ENCODE results near the gene VAMP2.

Gene VAMP2

DNA sequence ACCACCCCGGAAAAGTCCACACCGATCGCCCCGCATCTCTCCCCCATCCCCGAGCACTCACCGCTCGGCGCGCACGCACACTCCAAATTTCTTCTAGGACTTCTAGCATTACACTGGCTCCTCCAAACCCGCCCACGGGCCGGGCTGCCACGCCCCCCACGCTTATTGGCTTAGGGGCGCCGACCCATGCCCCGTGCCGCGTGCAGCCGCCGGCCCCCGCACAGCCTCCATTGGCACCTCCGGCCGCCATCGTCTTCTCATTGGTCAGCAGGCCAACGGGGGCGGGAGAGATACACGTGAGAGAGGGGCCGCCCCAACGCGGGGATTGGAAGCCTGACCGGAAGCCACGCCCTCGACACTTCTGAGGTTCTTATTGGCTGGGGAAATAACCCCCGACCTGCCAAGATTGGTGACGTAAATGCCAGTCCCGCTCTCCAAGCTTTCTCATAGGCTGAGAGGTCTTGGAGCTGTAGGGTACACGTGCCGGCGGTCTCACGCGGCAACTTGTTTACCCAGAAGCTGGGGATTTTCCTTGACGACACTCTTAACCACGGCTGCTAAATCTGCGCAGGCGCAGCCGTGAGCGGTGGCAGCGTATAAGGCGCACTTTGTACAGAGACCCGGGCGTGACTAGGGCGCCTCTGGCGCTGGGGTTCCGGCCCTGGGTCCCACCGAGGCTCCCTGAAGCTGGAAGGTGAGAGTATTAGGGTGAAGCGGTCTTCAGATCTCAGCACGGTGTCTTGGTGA lies 6.3 kb downstream of the VAMP2 start:
- peak; percentile 97 for DNase-seq (ENCODE audit: low spot score)
- TF ChIP-seq, protein P1, sequence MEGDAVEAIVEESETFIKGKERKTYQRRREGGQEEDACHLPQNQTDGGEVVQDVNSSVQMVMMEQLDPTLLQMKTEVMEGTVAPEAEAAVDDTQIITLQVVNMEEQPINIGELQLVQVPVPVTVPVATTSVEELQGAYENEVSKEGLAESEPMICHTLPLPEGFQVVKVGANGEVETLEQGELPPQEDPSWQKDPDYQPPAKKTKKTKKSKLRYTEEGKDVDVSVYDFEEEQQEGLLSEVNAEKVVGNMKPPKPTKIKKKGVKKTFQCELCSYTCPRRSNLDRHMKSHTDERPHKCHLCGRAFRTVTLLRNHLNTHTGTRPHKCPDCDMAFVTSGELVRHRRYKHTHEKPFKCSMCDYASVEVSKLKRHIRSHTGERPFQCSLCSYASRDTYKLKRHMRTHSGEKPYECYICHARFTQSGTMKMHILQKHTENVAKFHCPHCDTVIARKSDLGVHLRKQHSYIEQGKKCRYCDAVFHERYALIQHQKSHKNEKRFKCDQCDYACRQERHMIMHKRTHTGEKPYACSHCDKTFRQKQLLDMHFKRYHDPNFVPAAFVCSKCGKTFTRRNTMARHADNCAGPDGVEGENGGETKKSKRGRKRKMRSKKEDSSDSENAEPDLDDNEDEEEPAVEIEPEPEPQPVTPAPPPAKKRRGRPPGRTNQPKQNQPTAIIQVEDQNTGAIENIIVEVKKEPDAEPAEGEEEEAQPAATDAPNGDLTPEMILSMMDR (IDR thresholded peaks at IDR 0.05; ENCODE audit: extremely low read depth, missing control alignments): peak; percentile 19

DNA sequence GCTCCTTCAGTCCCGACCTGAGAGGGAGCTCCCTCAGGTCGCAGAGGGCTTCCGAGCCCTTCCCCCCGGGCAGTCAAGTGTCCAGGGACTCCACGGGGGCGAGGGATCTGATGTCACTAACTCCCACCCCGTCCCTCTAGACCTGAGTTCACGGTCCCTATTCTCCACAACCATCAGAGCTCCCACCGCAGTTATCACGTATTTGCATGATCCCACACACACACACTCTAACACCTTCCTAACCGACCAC lies 6.8 kb downstream of the VAMP2 start:
- TF ChIP-seq, protein P1 (IDR thresholded peaks at IDR 0.05; ENCODE audit: extremely low read depth, missing control alignments): no peak

DNA sequence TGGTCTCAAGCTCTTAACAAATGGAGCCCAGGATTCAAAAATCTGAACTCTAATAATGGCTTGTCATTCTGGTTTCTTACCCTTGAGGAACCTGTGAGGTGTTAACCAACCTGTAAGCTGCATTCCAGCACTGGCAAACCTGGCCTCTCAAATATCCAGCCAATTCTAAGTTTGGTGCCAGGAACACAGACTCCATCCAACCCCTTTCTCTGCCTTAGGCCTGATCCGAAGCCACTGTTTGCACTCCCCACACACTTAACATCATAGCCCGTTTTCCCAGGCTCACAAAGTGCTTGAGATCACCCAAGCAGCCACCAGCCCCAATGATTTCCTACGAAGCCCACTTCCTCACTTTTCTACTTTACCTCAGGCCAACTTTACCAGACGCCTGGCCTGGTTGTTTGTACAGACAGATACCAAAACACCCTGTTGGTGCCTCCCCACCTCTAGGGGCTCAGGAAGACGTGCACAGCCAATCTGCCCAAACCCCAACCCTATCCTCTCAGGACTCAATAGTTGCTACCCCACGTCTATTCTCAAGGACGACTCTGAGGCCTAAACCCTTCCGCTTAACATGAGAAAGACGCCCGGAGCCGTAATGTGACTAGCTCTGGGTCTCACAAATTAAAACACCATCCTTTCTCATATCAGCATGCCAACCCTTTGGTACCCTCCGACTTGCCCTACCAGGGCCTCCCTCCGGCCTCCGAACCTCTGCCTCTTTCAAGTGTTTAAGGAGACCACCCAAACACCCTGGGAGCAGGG lies 7.3 kb downstream of the VAMP2 start:
- TF ChIP-seq, protein P1 (IDR thresholded peaks at IDR 0.05; ENCODE audit: extremely low read depth, missing control alignments): no peak
- DNase-seq (ENCODE audit: low spot score): no peak

More for the DNA sequence above, 6.8 kb downstream of the VAMP2 start:
- DNase-seq (ENCODE audit: low spot score): no peak

DNA sequence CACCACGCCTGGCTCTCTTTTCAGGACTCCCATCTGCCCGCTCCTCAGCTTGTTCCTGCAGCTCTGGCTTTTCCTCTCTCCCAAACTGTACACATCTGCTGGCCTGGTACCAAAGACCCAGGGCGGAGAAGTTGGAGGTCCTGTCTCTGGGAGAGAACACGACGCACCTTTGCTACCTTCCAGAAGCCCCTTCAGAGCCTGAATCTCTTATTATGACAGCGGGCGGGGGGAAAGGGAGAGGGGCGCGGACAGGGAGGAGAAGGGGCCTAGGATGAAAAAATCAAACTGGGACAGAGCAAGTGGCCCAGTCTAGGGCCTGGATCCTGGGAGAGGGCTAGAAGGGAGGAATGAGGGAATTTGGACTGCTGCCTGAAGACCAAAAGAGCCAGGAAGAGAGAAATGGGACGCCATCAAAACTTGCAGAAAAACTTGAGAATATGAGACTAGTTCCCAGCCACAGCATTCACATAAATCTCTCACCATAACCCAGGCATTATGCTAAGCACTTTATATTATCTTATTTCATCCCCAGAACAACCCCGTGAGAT lies 8.1 kb downstream of the VAMP2 start:
- TF ChIP-seq, protein P1 (IDR thresholded peaks at IDR 0.05; ENCODE audit: extremely low read depth, missing control alignments): no peak
- DNase-seq (ENCODE audit: low spot score): no peak

DNA sequence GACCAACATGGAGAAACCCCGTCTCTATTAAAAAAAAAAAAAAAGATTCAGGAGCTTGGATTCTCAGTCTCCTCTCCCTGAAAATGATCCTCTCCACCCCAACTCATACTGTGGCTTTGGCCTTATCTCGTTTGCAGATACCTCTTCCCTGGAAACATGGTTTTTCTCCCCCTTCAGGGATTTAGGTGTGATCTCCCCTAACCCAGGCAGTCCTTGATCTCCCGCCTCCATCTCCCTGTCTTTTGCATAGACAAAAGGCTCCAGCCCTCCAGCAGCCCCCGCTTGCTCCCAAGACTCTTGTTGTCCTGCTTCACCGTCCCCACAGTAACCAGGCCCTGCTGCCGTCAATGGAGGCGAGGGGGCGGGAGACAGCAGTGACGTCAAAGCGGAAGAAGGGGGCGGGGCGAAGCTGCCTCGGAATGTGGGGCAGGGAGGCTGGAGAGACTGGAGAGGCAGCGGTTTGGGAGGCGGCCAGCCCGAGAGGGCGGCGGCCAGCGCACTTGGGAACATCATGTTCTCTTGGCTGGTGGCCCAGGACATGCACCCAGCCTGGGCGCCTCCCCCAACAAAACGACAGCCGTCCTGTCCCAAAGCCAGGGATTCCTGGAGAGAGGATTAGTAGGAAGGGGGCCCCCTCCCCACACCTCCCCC lies 8.7 kb downstream of the VAMP2 start:
- DNase-seq (ENCODE audit: low spot score): peak; percentile 71
- TF ChIP-seq, protein P1 (IDR thresholded peaks at IDR 0.05; ENCODE audit: extremely low read depth, missing control alignments): no peak

DNA sequence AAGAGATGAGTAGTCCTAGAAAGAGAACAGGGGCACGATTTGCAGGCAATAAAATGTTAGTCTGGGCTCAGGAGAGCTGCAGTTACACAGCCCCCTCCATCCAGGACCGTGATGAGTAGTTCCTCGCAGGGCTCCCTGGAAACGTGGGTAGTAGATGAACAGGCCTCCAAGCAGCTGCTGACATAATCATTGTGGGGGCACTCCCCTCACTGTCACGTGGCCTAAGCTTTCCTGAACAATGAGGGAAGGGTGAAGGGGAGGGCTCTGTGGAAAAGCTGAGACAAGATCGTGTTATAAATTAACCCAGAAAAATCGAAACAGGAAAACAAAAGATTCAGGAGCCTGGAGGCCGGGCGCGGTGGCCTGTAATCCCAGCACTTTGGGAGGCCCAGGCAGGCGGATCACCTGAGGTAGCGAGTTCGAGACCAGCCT lies 9.2 kb downstream of the VAMP2 start:
- DNase-seq (ENCODE audit: low spot score): no peak

More for the DNA sequence above, 9.2 kb downstream of the VAMP2 start:
- TF ChIP-seq, protein P1 (IDR thresholded peaks at IDR 0.05; ENCODE audit: extremely low read depth, missing control alignments): no peak
